Naive thymus-derived CD8-positive, alpha-beta T cell (primary cell): ENCODE data around the gene MAPK8IP1. TPM values are rescaled to one million over a fixed set of nuclear protein-coding genes. Genes with fewer than 3 reads are reported as not detected.
A peak's percentile ranks its signal among the peaks of the same experiment; 100 is the strongest.

Experiments
- ATAC-seq, 2 donors: fragments of 150-1000 bp; cut with Tn5 transposase in 1 of 2; sonication (Bioruptor Pico), chemical (Tn5 transposase) in 1 of 2; 1 replicate in 1 of 2; 2 replicates in 1 of 2; pipeline ENCODE4 v1.10.0; 2021; ENCODE audit warnings: mild to moderate bottlenecking in 2 of 2, moderate library complexity in 2 of 2
- POLR2A ChIA-PET: fragments of 350-600 bp; sonication (Branson Sonifier 250); formaldehyde crosslinking; loops from one replicate; lab custom pipeline; 2021; ENCODE audit warnings: antibody characterized with exemption; lab: Charles Lee
- DNase-seq, 10 donors: peaks; one replicate each; pipeline versions ENCODE4 v3.0.0 to v3.0.0-alpha.2; 2020 to 2022
- H3K27ac Mint-ChIP-seq, 10 donors: one replicate each; pipeline ENCODE4 v1.8.0; 2020 to 2022; ENCODE audit warnings: mild to moderate bottlenecking in 10 of 10, mixed read lengths in 10 of 10, moderate library complexity in 4 of 10, inconsistent platforms in 1 of 10
- H3K27me3 Mint-ChIP-seq, 5 donors: one replicate each; pipeline ENCODE4 v1.8.0; 2021 to 2022; ENCODE audit warnings: mixed read lengths in 5 of 5
- H3K36me3 Mint-ChIP-seq, 3 donors: one replicate each; pipeline ENCODE4 v1.8.0; 2020 to 2022; ENCODE audit warnings: mixed read lengths in 3 of 3, mild to moderate bottlenecking in 2 of 3, inconsistent platforms in 1 of 3
- H3K4me1 Mint-ChIP-seq, 4 donors: one replicate each; pipeline ENCODE4 v1.8.0; 2021 to 2022; ENCODE audit warnings: mixed read lengths in 4 of 4
- H3K4me3 Mint-ChIP-seq, 10 donors: one replicate each; pipeline ENCODE4 v1.8.0; 2020 to 2022; ENCODE audit warnings: mild to moderate bottlenecking in 10 of 10, mixed read lengths in 10 of 10, moderate library complexity in 6 of 10, inconsistent platforms in 1 of 10
- H3K9me3 Mint-ChIP-seq, 9 donors: one replicate each; pipeline ENCODE4 v1.8.0; 2020 to 2022; ENCODE audit warnings: mixed read lengths in 9 of 9, mild to moderate bottlenecking in 3 of 9, inconsistent platforms in 1 of 9, moderate library complexity in 1 of 9
- polyA plus RNA-seq, 3 donors: library from polyadenylated mRNA; unstranded; fragments of 300-500 nt; fragmentation: Illumina TruSeq; gene quantifications; one replicate each; pipeline ENCODE4 v1.2.3, GENCODE V29; 2021
- total RNA-seq, 8 experiments: library from RNA in 2 of 8; stranded (reverse) in 2 of 8; gene quantifications; one replicate each; pipeline ENCODE4 v1.2.3 and lab custom pipeline; 2021 to 2026

MAPK8IP1 gene
- total and polyA plus RNA-seq, 5 experiments from 2014 or later: 1.6 to 2.1 TPM; not detected in 3

DNA sequence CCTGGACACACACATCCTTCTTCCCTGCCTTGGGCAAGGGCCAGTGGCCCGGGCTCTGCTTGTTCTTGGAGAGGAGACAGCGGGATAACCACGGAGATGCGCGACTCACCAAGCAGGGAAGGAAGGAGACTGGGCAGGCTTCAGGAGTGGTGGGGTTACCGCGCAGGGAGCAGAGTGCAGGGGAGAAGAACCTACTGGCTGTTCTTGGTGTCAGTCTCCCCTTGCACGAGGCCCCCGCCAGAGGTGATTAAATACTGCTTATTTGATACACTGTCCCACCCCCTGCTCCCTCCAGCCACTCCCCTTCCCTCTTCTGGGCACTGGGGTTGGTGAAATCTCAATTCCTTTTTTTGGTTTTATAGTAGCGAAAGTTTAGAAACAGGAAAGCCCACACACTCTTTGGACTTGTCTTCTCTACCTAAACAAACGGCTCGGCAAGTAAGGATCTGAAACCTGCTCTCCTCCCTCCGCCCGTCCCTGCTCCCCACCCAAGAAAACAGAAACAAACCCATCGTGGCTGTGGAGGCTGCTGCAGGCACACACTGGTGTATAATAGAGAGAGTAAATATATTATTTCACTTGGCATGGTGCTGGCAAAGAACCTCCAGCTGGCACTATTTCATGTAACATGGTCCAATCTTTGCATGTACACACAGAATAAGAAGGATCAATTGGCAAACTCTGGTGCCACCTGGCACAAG, 47.8 kb downstream of the MAPK8IP1 start:
- DNase-seq: peak in 1 of 10 donors; percentile 57
- Mint-ChIP-seq H3K9me3 (no peaks in the 10 kb centered on the region), H3K36me3 (peaks cover 0 to 57% (median 10%) of the 10 kb centered on the region in 3 donors), H3K4me3 (peak overlapping the region in 2 of 10 donors; percentile 50 to 76), H3K27ac (peak overlapping the region in 6 of 10 donors; percentile 12 to 84 (median 38)), H3K27me3 (no peaks in the 10 kb centered on the region), H3K4me1 (peaks cover 11 to 63% (median 25%) of the 10 kb centered on the region in 4 donors)
- POLR2A ChIA-PET: interaction anchor here (1.6 kb wide), 1 partner anchor 15 kb away, joined by 3 read pairs; the partner anchor contains the start of gene PEX16
- ATAC-seq: peak in 1 of 2 donors; percentile 16

DNA sequence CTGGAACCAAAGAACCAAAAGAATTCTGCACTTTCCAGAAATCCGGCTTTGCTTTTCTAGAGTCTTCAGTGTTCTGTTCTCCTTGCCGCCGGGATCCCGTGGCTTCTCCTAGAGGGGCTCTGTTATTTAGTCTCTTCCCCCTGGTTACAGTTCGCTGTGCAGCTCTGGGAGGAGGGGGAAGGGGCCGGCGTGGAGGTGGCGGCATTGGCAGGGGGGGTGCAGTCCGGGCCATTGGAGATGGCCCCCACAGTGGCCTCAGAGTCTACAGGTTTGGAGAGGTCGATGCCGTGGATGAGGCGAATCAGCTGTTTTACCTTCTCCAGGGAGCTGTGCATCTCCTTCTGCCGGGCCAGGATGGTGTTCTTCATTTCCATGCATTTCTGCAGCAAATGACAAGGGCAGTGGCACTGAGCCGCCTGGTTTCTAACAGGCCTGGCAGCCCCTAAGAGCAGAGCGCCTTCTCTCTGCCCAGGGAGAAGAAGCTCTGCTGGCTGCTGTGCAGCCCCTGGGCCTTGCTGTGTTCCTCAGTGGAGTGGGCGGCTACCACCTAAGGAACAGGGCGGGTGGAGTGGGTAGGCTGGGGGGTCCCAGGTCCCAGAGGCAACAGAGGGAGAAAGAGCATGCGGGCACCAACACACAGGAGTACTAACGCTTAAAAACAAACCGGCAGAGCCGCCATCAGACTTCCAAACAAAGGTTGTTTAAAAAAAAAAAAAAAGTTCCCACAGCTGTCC, 48.6 kb downstream of the MAPK8IP1 start:
- Mint-ChIP-seq H3K36me3 (peaks cover 0 to 60% (median 10%) of the 10 kb centered on the region in 3 donors), H3K27me3 (no peaks in the 10 kb centered on the region), H3K4me1 (peaks cover 11 to 61% (median 25%) of the 10 kb centered on the region in 4 donors), H3K9me3 (no peaks in the 10 kb centered on the region), H3K27ac (peak overlapping the region in 2 of 10 donors; percentile 37 to 84), H3K4me3 (peak overlapping the region in 1 of 10 donors; percentile 76)
- DNase-seq: peak in 1 of 10 donors; percentile 35
- POLR2A ChIA-PET: interaction anchor here (1.6 kb wide), 1 partner anchor 16 kb away, joined by 3 read pairs; the partner anchor contains the start of gene PEX16
- no peak for ATAC-seq

DNA sequence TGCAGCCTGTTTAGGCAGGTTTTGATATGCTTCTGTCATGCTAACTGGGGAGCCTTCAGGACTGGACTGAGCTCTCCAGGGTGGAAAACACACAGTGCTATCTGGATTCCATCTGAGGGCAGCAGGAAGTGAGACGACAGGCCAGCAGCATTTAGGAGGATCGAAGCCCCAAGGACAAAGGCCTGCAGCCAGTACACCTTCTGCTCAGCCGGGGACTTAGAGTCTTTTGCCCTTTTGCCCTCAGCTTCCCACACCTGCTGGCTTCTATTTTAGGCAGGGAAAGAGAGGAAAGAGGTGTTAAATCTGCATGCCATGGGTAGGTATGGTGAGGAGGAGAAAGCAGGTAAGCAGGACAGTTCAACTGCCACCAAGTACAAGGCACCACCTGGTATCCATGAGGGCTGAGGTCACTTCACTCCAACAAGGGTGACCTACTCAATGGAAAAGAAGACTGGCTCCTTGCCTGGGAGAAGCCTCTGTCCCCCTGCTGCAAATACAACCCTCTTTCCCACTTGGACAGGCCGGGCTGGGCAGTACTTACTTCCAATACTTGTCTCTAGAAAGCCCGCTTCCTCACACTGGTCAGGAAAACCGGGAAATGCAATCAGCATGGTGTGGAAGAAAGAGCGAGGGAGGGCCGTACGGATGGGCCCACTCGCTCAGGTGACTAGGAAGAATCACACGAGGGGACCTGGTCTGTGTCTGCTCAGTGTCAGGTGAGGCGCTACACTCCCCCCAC, 49.3 kb downstream of the MAPK8IP1 start:
- Mint-ChIP-seq H3K27ac (peak overlapping the region in 1 of 10 donors; percentile 32), H3K4me3 (no peak overlapping the region), H3K36me3 (peaks cover 0 to 60% (median 10%) of the 10 kb centered on the region in 3 donors), H3K4me1 (peaks cover 11 to 59% (median 20%) of the 10 kb centered on the region in 4 donors), H3K27me3 (no peaks in the 10 kb centered on the region), H3K9me3 (no peaks in the 10 kb centered on the region)
- ATAC-seq (no peak), DNase-seq (peak in 1 of 10 donors; percentile 52)
- POLR2A ChIA-PET: interaction anchor here (1.6 kb wide), 1 partner anchor 17 kb away, joined by 3 read pairs; the partner anchor contains the start of gene PEX16

DNA sequence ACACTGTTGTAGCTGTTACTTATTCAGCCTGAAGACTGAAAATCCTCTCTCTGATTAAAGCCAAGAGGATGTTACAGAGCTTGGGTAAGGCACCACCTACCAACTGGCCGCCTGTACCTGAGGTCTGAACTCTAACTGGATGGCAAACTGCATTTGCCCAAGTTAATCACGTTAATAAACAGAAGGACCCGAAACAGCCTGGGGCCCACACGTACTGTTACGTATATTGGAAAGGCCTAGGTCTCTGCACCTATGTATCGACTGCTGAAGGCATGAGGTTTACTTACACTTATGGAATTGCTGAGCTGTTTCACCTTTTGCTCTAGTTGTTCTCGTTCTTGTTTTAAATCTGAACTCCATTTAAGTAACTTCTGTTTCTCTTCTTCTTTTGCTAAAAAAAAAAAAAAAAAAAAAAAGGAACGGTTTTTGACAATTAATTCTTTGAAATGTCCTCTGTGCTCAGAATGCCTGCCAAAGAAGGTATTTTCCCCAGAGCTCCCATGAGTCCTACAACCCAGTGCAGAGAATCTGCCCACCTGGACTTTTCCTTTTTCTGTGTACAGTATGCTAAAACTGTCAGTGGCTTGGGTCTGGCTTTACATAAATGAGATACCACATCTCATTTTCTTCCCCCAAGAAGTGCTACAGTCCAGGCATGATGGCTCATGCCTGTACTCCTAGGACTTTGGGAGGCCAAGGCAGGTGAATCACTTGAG, 50.1 kb downstream of the MAPK8IP1 start:
- Mint-ChIP-seq H3K27me3 (no peaks in the 10 kb centered on the region), H3K4me3 (no peak overlapping the region), H3K36me3 (peaks cover 0 to 60% (median 10%) of the 10 kb centered on the region in 3 donors), H3K27ac (peak overlapping the region in 2 of 10 donors; percentile 29 to 32), H3K4me1 (peaks cover 4 to 52% (median 12%) of the 10 kb centered on the region in 4 donors), H3K9me3 (no peaks in the 10 kb centered on the region)
- DNase-seq: no peak
- ATAC-seq: no peak
- POLR2A ChIA-PET: no interaction called here

DNA sequence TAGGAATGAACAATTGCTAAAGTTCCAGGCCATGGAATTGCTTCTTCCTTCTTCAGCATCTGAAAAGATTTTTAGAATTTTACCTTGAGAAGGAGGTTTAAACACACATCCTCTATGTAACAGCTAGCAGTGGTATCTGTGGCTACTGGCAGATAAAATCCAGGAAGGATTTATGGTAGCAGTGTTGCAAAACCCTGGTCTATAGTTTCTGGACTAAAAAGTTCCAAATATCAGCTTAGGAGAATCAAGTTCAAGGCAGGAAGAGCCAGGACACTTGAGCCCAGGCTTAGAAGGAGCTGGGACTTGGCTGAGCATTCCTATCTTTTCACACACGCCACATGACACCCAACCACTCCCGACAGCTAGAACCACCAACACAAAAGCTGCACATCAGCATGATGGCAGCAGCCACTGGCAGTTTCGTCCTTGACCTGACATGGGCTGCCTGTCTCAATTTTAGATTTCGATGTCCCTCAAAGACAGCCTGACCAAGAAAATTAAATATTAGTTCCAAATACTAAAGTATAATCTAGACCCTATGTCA, 51.1 kb downstream of the MAPK8IP1 start:
- ATAC-seq (no peak), DNase-seq (no peak)
- Mint-ChIP-seq H3K27ac (peak overlapping the region in 3 of 10 donors; percentile 36 to 65 (median 40)), H3K9me3 (no peaks in the 10 kb centered on the region), H3K4me1 (peaks cover under 1 to 41% (median 2%) of the 10 kb centered on the region in 4 donors), H3K27me3 (no peaks in the 10 kb centered on the region), H3K4me3 (peak overlapping the region in 1 of 10 donors; percentile 52), H3K36me3 (peaks cover 0 to 61% (median 10%) of the 10 kb centered on the region in 3 donors)
- POLR2A ChIA-PET: no interaction called here

DNA sequence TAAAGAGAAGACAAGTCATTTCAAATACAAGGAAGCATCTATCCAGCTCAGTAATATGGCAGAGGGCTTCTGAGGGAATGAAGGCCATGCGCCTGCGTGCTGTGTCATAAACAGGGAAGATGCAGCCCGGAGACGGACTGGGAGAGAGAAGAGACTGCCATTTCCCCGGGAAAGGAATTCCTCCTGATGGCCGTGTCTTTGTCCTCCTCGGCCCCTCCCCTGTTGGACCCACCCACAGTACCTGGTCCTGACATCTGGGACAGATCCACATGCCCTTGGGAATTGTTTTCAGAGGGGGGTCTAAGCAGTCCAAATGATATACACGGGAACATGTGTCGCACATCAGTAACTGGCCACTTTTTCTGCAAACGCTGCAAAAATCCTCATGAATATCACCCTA, 52.5 kb downstream of the MAPK8IP1 start:
- POLR2A ChIA-PET: no interaction called here
- Mint-ChIP-seq H3K4me1 (peaks cover 0 to 38% (median 0%) of the 10 kb centered on the region in 4 donors), H3K27ac (peak overlapping the region in 2 of 10 donors; percentile 3 to 45), H3K9me3 (no peaks in the 10 kb centered on the region), H3K4me3 (no peak overlapping the region), H3K36me3 (peaks cover 0 to 63% (median 17%) of the 10 kb centered on the region in 3 donors), H3K27me3 (no peaks in the 10 kb centered on the region)
- no peak for ATAC-seq
- no peak for DNase-seq

DNA sequence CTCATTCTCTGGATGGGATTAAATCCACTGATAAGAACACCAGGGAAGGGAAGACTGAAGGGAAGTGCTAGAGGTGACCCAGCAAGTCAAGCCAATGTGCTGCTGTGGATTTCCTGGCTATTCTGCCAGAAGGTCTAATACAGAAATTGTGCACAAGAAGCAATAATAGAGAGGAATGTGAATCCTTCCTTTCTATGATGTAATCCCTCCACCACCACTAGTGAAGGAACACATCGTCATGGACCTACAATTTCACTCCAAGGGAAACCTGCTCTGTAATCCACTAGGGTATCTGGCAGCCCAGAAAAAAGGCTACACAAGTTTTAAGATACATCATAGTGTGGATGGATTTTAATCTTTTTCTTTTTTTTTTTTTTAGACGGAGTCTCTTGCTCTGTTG, 54.4 kb downstream of the MAPK8IP1 start:
- Mint-ChIP-seq H3K36me3 (peaks cover 0 to 63% (median 13%) of the 10 kb centered on the region in 3 donors), H3K27ac (peak overlapping the region in 1 of 10 donors; percentile 14), H3K4me3 (no peak overlapping the region), H3K4me1 (peaks cover 0 to 25% (median 0%) of the 10 kb centered on the region in 4 donors), H3K9me3 (no peaks in the 10 kb centered on the region), H3K27me3 (no peaks in the 10 kb centered on the region)
- DNase-seq (no peak), ATAC-seq (no peak)
- POLR2A ChIA-PET: interaction anchor here (0.6 kb wide), 2 partner anchors 77 to 566 kb away, joined by 3 read pairs; no protein-coding TSS in a partner anchor

DNA sequence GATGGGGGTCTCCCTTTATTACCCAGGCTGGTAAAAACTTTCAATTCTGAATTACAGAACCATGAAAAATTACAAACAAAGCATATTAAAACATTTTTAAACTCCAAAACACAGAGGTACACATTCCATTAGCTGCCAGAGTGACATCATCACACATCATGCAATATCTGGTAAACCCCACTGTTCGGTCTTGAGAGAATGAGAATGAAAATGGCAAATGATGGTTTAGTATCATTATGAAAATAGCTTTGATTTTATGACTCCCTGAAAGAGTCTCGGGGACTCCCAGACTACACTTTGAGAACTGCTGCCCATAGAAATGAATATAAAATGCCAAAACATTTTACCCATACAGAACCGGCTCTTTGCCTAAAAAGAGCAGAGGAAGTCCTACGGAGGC, 55.8 kb downstream of the MAPK8IP1 start:
- Mint-ChIP-seq H3K27me3 (no peaks in the 10 kb centered on the region), H3K4me1 (peaks cover 0 to 16% (median under 1%) of the 10 kb centered on the region in 4 donors), H3K9me3 (no peaks in the 10 kb centered on the region), H3K4me3 (no peak overlapping the region), H3K27ac (no peak overlapping the region), H3K36me3 (peaks cover 0 to 65% (median 25%) of the 10 kb centered on the region in 3 donors)
- DNase-seq: no peak
- ATAC-seq: no peak
- POLR2A ChIA-PET: no interaction called here

DNA sequence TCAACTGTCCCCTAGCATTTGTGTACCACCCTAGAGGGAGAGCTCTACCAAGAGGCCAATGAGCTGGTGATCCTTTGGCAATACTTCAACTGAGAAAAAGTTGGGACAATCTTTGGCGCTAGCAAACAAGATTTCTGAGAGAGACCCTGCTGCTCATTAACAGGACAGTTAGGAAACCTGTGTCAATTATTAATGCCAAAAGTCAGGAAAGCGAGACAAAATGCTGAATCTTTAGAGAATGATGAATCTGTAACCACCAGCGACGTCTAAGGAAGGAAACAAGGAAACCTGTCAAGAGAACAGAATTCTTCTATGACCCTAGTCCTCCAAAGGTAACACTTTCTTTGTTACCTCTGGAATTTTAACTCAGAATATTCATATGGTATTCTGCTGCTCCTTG, 56.9 kb downstream of the MAPK8IP1 start:
- DNase-seq (no peak), ATAC-seq (no peak)
- no peak overlapping the region for H3K27ac Mint-ChIP-seq
- no peaks in the 10 kb centered on the region for H3K27me3 Mint-ChIP-seq
- POLR2A ChIA-PET: interaction anchor here (0.5 kb wide), 1 partner anchor 15 kb away, joined by 3 read pairs; no protein-coding TSS in a partner anchor
- H3K4me1 Mint-ChIP-seq: peaks cover 0 to 10% (median under 1%) of the 10 kb centered on the region in 4 donors
- no peaks in the 10 kb centered on the region for H3K9me3 Mint-ChIP-seq
- peaks cover 0 to 67% (median 21%) of the 10 kb centered on the region in 3 donors for H3K36me3 Mint-ChIP-seq
- no peak overlapping the region for H3K4me3 Mint-ChIP-seq

DNA sequence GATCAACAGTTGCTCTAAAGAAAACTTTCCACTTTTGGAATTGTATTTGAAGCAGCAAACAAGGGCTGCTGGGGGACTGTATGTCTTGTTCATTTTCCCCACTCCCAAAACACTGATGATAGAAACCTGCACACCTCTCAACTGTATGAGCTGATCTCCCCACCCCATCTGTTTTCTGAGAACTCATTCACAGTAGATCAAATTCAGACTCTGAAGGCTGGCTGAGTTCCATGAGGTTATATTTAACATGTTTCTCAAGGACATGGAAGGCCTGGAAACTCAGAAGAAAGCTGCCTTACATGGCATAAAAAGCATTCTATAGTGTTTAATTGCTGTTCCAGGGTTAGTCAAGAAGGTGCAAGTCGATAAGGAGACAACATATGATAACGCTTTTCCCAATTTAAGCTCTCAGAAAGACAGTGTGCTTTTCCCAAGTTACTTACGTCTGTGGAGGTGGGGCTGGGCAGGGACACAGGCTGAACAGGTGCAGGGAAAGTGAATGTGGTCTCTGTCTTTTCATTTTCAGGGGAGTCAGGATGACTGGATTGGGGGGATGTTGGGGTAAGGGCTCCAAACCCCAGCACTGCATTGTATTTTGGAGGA, 60.0 kb downstream of the MAPK8IP1 start:
- POLR2A ChIA-PET: no interaction called here
- peaks cover 0 to 2% (median 0%) of the 10 kb centered on the region in 4 donors for H3K4me1 Mint-ChIP-seq
- DNase-seq (no peak), ATAC-seq (no peak)
- no peak overlapping the region for H3K4me3 Mint-ChIP-seq
- H3K36me3 Mint-ChIP-seq: peaks cover 0 to 87% (median 29%) of the 10 kb centered on the region in 3 donors
- H3K27me3 Mint-ChIP-seq: no peaks in the 10 kb centered on the region
- H3K9me3 Mint-ChIP-seq: no peaks in the 10 kb centered on the region
- peak overlapping the region in 1 of 10 donors; percentile 54 for H3K27ac Mint-ChIP-seq

DNA sequence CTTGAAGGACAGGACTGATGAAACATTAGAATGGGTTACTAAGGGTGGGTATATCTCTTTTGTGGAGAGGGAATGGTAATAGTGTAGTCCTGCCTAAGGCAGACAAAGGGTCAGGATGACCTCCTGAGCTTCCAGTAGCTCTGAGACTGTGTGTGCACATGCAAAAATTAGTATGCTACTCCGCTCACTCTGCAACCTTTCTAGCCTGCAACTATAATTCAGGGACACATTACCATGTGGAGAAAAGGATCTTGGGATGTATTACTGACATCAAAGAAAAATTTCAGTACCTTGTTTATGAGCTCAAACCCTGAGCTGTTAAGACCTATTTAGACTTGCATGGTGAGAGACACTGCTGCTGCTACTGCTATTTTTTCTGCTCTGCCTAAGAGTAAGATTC, 62.4 kb downstream of the MAPK8IP1 start:
- POLR2A ChIA-PET: no interaction called here
- no peak for DNase-seq
- Mint-ChIP-seq H3K27ac (peak overlapping the region in 1 of 10 donors; percentile 25), H3K4me1 (peaks cover 0 to 2% (median 0%) of the 10 kb centered on the region in 4 donors), H3K4me3 (no peak overlapping the region), H3K9me3 (no peaks in the 10 kb centered on the region), H3K27me3 (no peaks in the 10 kb centered on the region), H3K36me3 (peaks cover 0 to 92% (median 23%) of the 10 kb centered on the region in 3 donors)
- no peak for ATAC-seq
